Breast epithelium (tissue), 4 donors: Measurements from ENCODE around the gene SLC26A4. TPM values are rescaled to one million over a fixed set of nuclear protein-coding genes. Genes with fewer than 3 reads are reported as not detected.

Experiments used
- DNase-seq, 2 donors: peaks; one replicate each; pipeline ENCODE4 v3.0.0-alpha.2; 2019; ENCODE audit warnings: low spot score in 2 of 2
- H3K27ac ChIP-seq, 2 donors: fragments of 200-600 bp; sonication (generic) in 1 of 2; one replicate each; pipeline ENCODE4 v1.5.1; 2016 to 2019; ENCODE audit warnings: mild to moderate bottlenecking in 1 of 2
- H3K27me3 ChIP-seq, 2 donors: fragments of 200-600 bp; sonication (generic) in 1 of 2; one replicate each; pipeline versions ENCODE4 v1.5.1 to v1.6.0; 2017 to 2019; ENCODE audit warnings: control low read depth in 1 of 2, mild to moderate bottlenecking in 1 of 2
- H3K36me3 ChIP-seq: fragments of 200-600 bp; one replicate; pipeline ENCODE4 v1.5.1; 2019
- H3K4me1 ChIP-seq, 2 donors: fragments of 200-600 bp; sonication (generic); one replicate each; pipeline ENCODE4 v1.5.1; 2016 to 2019; ENCODE audit warnings: control low read depth in 1 of 2
- H3K4me3 ChIP-seq, 3 donors: fragments of 200-600 bp; sonication (generic); 1 replicate in 2 of 3; 2 replicates in 1 of 3; pipeline ENCODE4 v1.5.1; 2016 to 2019; ENCODE audit warnings: mild to moderate bottlenecking in 3 of 3, moderate library complexity in 2 of 3
- H3K9me3 ChIP-seq, 2 donors: fragments of 200-600 bp; sonication (generic) in 1 of 2; one replicate each; pipeline ENCODE4 v1.5.1; 2016 to 2019; ENCODE audit warnings: control low read depth in 1 of 2
- CTCF ChIP-seq, 3 donors: fragments of 450-650 bp; IDR thresholded peaks; one replicate each; pipeline ENCODE4 v1.5.1; 2016 to 2017; ENCODE audit warnings: antibody characterized with exemption in 3 of 3, mild to moderate bottlenecking in 3 of 3, moderate library complexity in 3 of 3
- POLR2A ChIP-seq: fragments of 450-650 bp; IDR thresholded peaks from one replicate; pipeline ENCODE4 v1.6.1; 2016; ENCODE audit warnings: antibody characterized with exemption, mild to moderate bottlenecking, moderate library complexity
- POLR2AphosphoS5 ChIP-seq, 3 donors: sonication (generic); formaldehyde crosslinking; IDR thresholded peaks; one replicate each; pipeline ENCODE4 v1.6.1; 2017; ENCODE audit warnings: antibody characterized with exemption in 3 of 3
- intact Hi-C: fragments of 100-400 bp; cut with DNase I; formaldehyde crosslinking; loops from one replicate; pipeline ENCODE4 v1.15.1; 2023; ENCODE audit warnings: low total_unique reads
- total RNA-seq, 3 donors: library from RNA; depleted of rRNA; stranded (reverse); fragments of >200 nt; gene quantifications; one replicate each; pipeline ENCODE4 v1.1.0, GENCODE V29; 2016

Gene SLC26A4
- total RNA-seq, 3 donors from 2014 or later, result 0.44 to 1.3 (median 0.48) TPM

- no peaks in the 10 kb centered on the region for H3K9me3 ChIP-seq
- H3K27ac ChIP-seq, result no peak overlapping the region
- intact Hi-C loops, result no loop called here
- H3K4me1 ChIP-seq, result no peaks in the 10 kb centered on the region
- H3K4me3 ChIP-seq, result no peak overlapping the region
- TF ChIP-seq POLR2AphosphoS5 (IDR thresholded peaks at IDR 0.05), result no peak
- TF ChIP-seq CTCF (IDR thresholded peaks at IDR 0.05), result no peak
- no peak for TF ChIP-seq POLR2A
- H3K27me3 ChIP-seq, result no peaks in the 10 kb centered on the region
- H3K36me3 ChIP-seq, result no peaks in the 10 kb centered on the region
- no peak for DNase-seq
Measured at GRCh38 chr7:107708956-107709355, 48.3 kb downstream of the SLC26A4 start.

- Histone ChIP-seq H3K9me3 (no peaks in the 10 kb centered on the region), H3K36me3 (no peaks in the 10 kb centered on the region), H3K4me1 (no peaks in the 10 kb centered on the region), H3K4me3 (no peak overlapping the region), H3K27ac (no peak overlapping the region), H3K27me3 (no peaks in the 10 kb centered on the region)
- intact Hi-C loops, result no loop called here
- no peak for TF ChIP-seq POLR2A
- no peak for TF ChIP-seq CTCF (IDR thresholded peaks at IDR 0.05)
- no peak for TF ChIP-seq POLR2AphosphoS5 (IDR thresholded peaks at IDR 0.05)
- DNase-seq, result no peak
Measured at GRCh38 chr7:107711301-107711700, 50.7 kb downstream of the SLC26A4 start.

- no peak for DNase-seq
- intact Hi-C loops, result no loop called here
- TF ChIP-seq POLR2A (no peak), CTCF (IDR thresholded peaks at IDR 0.05) (no peak), POLR2AphosphoS5 (IDR thresholded peaks at IDR 0.05) (no peak)
- H3K27me3 ChIP-seq, result no peaks in the 10 kb centered on the region
- no peaks in the 10 kb centered on the region for H3K4me1 ChIP-seq
- H3K9me3 ChIP-seq, result no peaks in the 10 kb centered on the region
- no peaks in the 10 kb centered on the region for H3K36me3 ChIP-seq
- no peak overlapping the region for H3K4me3 ChIP-seq
- no peak overlapping the region for H3K27ac ChIP-seq
Measured at GRCh38 chr7:107712025-107712424, 51.4 kb downstream of the SLC26A4 start.

GRCh38 chr7:107712896-107713295, 52.3 kb downstream of the SLC26A4 start:
- Histone ChIP-seq H3K27ac (no peak overlapping the region), H3K4me1 (no peaks in the 10 kb centered on the region)

GRCh38 chr7:107715531-107715930, 54.9 kb downstream of the SLC26A4 start:
- H3K27me3 ChIP-seq, result no peaks in the 10 kb centered on the region
- no peak overlapping the region for H3K4me3 ChIP-seq
- no peak for DNase-seq
- H3K9me3 ChIP-seq, result no peaks in the 10 kb centered on the region
- no peaks in the 10 kb centered on the region for H3K4me1 ChIP-seq
- intact Hi-C loops, result no loop called here
- no peak for TF ChIP-seq CTCF (IDR thresholded peaks at IDR 0.05)
- TF ChIP-seq POLR2AphosphoS5 (IDR thresholded peaks at IDR 0.05), result no peak
- no peak for TF ChIP-seq POLR2A
- H3K36me3 ChIP-seq, result no peaks in the 10 kb centered on the region
- H3K27ac ChIP-seq, result no peak overlapping the region

More at GRCh38 chr7:107712896-107713295, 52.3 kb downstream of the SLC26A4 start:
- no peaks in the 10 kb centered on the region for H3K36me3 ChIP-seq
- no peak for DNase-seq
- intact Hi-C loops, result no loop called here
- H3K27me3 ChIP-seq, result no peaks in the 10 kb centered on the region
- no peaks in the 10 kb centered on the region for H3K9me3 ChIP-seq
- TF ChIP-seq POLR2A, result no peak
- no peak for TF ChIP-seq POLR2AphosphoS5 (IDR thresholded peaks at IDR 0.05)
- TF ChIP-seq CTCF (IDR thresholded peaks at IDR 0.05), result no peak
- no peak overlapping the region for H3K4me3 ChIP-seq
